AML-193 (cell line): ENCODE results near the gene OVAAL.

Experiments
- DNase-seq, 2 experiments: peaks; one replicate each; lab custom pipeline; 2025; lab: John Stamatoyannopoulos, UW

The OVAAL gene

GRCh38 chr1:180571060-180571831 lies 12.5 kb downstream of the OVAAL start:
- DNase-seq, result no peak

- DNase-seq, result no peak
Observed at GRCh38 chr1:180571832-180572636, 13.3 kb downstream of the OVAAL start.

DNA sequence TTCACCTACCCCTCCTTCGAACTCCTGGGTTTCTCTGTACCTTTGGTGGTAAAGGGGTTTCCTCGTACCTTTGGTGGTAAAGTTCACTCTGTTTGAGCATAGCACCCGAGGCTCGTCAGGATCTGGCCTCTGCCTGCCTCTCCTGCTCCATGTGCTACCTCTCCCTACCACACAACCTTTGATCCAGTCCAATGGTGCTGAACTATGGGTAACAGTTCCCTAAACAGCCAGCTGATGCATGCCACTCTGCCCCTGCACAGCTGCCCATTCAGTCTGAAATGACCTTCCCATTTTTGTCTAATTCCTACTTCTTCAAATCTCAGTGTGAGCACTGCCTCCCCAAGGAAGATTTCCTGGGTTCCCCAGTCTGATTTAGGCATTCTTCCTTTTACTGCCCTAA lies 14.0 kb downstream of the OVAAL start:
- DNase-seq, result no peak

GRCh38 chr1:180574031-180574713 lies 15.4 kb downstream of the OVAAL start:
- no peak for DNase-seq

- DNase-seq, result no peak
Observed at GRCh38 chr1:180577361-180577760, 18.6 kb downstream of the OVAAL start.

DNA sequence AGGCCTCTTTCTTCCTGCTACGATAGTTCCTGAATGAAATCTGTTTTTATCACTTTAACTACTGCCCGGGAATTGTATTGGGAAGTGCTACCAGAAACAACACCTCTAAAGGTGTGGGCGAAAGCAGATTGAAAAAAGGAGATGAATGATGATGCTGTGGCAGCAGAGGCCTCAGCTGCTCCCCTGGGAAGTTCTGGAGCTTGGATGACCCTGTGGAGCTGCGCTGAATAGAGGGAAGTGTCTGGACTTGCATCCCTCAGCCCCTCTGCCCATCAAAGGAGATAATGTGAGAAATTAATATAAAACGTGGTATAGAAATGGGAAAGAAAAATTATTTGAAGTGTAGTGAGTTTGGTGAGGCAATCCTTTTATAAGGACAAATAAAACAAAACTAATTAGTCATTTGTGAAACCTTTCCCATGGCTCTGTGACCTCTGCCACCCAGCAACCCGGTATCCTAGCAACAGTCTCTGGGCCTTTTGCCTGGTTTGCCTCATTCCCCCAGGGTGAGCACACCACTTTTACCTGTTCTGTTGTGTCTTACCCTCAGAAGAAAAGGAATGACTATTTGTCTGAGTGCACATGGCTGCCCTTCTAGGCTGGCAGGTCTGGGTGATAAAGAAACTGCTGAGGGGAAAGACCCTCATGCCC lies 21.3 kb downstream of the OVAAL start:
- no peak for DNase-seq

DNA sequence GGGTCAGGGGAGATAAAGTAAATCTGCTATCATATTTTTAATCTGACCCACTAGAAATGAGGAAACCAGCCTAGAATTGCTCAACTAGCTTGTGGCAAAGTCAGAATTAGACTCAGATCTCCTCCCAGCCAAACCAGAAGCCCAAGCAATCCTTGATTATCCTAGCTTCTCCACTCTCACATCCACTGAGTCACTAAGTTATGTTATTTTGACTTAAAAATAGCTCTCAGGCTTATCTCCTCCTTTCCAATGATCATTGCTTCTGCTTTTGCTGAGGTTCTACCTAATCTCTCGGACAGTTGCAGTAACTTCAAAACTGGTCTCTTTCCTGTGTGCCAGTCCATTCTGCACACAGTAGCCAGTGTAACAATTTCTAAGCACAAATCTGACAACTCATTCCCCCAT lies 22.9 kb downstream of the OVAAL start:
- DNase-seq, result no peak

DNA sequence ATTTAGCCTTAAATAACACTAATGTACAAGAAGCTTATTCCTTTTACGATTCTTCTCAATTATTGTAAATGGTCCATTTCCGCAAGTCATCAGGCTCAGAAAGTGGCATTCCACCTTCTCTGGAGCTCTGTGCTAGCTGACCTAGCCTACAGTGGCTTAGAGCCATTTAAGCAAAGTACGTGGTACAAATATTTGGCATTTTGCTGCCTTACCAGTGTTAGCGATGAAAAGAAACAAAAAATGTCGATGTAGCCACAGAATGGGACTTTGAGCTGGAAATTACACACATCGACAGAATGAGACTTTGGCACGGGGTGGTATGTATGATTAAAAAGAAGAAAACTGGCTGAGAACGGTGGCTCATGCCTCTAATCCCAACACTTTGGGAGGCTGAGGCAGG lies 26.1 kb downstream of the OVAAL start:
- no peak for DNase-seq

DNA sequence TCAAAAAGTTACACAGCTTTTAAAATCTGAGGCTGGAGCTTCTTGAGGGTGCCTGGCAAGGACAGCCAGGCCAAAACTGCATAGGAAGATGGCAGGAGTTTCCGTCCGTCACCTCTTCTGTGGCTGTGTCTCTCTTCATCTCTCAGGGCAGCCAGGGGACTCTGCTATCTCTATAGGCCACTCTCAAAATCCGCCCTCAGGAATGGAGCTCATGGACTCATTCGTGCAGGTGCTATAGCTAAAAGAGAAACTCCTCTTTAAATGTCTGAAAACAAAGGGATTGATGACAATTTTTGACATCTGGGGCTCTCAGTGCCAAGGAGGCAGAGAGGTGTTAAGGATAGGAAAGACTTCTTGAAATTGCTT lies 27.2 kb downstream of the OVAAL start:
- DNase-seq, result no peak

GRCh38 chr1:180586671-180587155 lies 27.9 kb downstream of the OVAAL start:
- no peak for DNase-seq

- DNase-seq, result no peak
Observed at GRCh38 chr1:180588121-180588520, 29.4 kb downstream of the OVAAL start.

DNA sequence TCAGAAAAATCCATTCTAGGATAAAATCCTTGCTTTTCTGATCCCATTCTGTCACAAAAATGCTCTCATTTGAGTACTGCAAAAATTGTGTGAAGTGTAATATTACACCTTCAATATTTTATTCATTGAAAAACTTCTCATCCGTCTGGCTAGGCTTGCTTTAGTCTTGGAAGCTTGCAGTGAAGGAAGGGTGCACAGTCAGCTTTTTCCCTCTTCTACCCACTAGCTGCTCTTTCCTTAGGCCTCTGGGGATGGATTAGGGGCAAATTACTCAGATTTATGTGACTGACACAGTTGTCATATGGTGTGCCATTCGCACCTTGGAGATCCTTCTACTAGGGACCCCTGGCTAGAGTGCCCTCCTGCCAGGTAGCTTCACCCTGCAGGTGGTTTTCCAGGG lies 32.1 kb downstream of the OVAAL start:
- no peak for DNase-seq

GRCh38 chr1:180593382-180593781 lies 34.6 kb downstream of the OVAAL start:
- no peak for DNase-seq

GRCh38 chr1:180594723-180595122 lies 36.0 kb downstream of the OVAAL start:
- no peak for DNase-seq

GRCh38 chr1:180595966-180596365 lies 37.2 kb downstream of the OVAAL start:
- no peak for DNase-seq

DNA sequence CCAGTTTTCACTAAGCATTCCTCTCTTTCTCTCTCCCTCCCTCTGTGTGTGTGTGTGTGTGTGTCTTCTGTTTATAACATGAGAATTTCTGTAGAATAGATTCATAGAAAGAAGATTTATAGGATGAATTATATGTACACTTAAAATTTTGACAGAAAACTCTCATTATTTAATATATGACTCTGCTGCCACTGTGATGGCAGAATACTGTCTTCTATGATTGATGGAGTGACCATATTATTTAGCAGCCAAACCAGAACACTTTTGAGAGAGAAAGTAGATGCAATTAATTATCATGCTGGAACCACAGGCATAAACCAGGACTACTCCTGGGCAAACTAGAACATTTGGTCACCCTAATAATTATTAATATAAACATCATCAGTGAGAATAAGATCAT lies 38.8 kb downstream of the OVAAL start:
- DNase-seq, result no peak

- DNase-seq, result no peak
Observed at GRCh38 chr1:180598333-180598974, 39.7 kb downstream of the OVAAL start.

GRCh38 chr1:180600343-180600742 lies 41.6 kb downstream of the OVAAL start:
- DNase-seq, result no peak

DNA sequence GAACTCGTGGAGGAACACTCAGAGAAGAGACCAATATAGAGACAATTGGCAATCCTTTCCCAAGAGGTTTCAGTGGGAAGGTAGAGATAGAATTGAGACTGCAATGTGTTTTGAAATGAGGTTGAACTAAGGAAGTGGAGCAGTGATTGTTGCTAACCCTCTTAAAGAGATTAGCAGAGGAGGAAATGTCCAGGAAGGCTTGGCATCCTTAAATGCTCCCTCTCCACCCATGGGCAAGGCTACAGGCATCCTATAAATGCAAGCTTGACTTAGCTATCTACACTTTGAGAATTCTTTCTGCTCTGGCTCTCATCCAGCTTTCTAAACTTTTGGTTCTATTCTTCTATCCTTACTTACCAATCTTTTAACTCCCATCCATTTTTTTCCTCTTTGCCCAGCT lies 42.7 kb downstream of the OVAAL start:
- DNase-seq, result no peak

DNA sequence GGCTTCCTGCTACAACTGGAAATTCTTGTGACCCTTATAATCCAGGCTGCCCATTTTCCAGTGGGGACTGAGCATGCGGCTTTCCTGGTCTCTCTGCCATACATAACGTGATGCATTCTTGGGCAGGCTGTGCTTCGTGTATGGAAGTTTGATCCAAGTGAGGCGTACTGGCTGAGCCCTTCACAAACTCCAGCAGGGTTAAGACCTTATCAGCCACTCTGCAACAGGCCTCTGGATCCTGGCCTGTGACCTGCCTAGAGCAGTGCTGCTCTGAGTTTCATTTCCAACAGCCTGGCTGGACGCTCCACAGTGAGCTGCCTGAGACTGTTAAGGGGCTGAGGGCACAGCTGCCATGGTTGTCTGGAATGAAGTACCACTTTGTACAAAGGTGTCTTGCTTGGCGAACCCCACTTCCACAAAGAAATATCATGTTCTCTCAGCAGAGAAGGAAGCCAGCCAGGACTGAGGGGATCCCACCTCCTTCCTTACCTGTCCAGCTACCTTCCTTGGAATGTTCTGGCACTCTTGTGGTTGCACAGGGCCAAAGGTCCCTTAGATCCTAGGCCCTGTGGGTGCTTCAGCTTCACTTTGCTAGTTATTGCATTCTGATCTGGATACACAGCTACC lies 44.6 kb downstream of the OVAAL start:
- DNase-seq, result no peak

DNA sequence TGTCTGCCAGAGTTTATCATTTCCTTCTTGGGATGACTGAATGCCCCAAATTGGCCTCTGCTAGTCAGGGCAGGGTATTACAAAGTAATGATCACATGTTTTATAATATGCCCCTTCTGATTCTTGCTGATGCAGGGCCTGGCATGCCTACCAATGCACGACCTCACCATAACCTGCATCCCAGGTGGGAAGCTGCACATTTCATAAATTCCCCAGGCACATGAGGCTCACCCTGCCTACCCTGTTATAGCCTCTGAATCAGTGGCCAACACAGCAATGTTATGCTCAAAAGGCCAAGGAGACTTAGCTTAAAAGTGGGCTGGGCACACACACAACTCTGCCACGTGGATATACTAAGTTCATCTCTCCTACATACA lies 45.1 kb downstream of the OVAAL start:
- no peak for DNase-seq
